Hematopoietic multipotent progenitor cell treated with erythropoietin and hydrocortisone succinate and interleukin-3 and kit ligand, for 8 days (in vitro differentiated cells): ENCODE data around the gene CARM1.
"Not testable (repeated sequence)": the region's sequence is repeated elsewhere in the genome, so short reads cannot be mapped to it uniquely, and the experiment has no call there.

Source experiments
- DNase-seq: peaks from one replicate; pipeline ENCODE4 v3.0.0-alpha.2; 2015

The CARM1 gene

GRCh38 chr19:10848230-10848856 is 23.0 kb upstream of the CARM1 start, which contains the start of gene C19orf38:
C19orf38 (plus strand) TSS chr19:10848415; CDS start chr19:10848509, 94 bp downstream.
- DNase-seq: no peak

DNA sequence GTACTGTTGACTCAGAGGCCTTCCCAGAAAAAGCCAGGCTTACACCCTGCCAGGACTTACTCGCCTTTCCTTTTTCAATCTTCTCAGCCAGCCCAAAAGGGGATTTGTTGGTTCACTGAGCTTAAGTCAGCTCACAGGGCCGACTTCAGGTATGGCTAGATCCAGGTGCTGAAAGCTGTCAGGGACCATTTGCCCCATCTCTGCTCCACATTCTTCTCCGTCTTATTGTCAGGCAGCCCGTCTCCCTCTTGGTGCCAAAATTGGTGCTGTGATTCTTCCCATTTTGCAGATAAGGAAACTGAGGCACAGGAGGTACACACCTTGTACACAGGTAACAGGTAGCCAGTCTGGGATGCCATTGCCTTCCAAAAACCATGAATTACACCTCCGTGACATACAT is 20.7 kb upstream of the CARM1 start:
- no peak for DNase-seq

DNA sequence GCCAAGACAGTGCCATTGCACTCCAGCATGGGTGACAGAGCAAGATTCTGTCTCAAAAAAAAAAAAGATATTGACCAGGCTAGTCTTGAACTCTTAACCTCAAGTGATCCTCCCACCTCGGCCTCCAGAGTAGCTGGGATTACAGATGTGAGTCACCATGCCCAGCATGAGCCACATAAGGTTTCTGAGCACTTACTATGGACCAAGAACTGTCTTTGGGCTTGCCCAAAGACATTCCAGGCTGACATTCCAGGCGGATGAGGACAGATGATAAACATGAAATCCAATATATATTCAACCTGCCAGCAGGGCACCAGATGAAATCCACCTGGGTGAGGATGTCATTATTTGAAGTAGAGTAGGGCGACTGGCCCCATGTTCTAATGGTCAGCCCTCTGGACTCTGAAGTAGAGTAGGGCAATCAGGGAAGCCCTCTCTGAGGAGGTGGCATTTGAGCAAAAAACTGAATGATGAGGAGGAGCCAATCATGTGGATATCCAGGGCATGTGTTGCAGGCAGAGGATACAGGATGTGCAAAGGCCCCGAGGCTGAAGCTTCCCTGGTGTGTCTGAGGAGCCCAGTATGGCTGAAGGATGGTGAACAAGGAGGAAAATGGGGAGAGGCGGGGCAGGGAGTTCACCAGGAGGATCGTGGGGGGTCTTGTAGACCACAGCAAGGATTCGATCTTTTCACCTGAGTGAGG is 19.1 kb upstream of the CARM1 start:
- DNase-seq: no peak

GRCh38 chr19:10852941-10853340 is 18.4 kb upstream of the CARM1 start:
- DNase-seq: no peak

GRCh38 chr19:10854350-10855089 is 16.8 kb upstream of the CARM1 start:
- DNase-seq: no peak

- peak; percentile 62 for DNase-seq
Measured at GRCh38 chr19:10855879-10856522, 15.4 kb upstream of the CARM1 start.

DNA sequence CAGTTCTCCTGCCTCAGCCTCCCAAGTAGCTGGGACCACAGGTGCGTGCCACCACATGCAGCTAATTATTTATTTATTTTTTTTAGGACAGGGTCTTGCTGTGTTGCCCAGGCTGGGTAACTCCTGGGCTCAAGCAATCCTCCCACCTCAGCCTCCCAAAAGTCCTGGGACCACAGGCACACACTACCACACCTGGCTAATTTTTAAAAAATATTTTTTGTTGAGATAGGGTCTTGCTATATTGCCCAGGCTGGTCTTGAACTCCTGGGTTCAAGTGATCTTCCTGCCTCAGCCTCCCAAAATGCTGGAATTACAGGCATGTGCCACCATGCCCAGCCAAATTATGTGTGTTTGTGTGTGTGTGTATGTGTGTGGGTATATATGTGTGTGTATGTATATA is 14.5 kb upstream of the CARM1 start:
- DNase-seq: not testable (repeated sequence)

- DNase-seq: peak; percentile 61
Measured at GRCh38 chr19:10858204-10858828, 13.0 kb upstream of the CARM1 start.

- DNase-seq: peak; percentile 67
Measured at GRCh38 chr19:10861103-10861651, 10.2 kb upstream of the CARM1 start.

DNA sequence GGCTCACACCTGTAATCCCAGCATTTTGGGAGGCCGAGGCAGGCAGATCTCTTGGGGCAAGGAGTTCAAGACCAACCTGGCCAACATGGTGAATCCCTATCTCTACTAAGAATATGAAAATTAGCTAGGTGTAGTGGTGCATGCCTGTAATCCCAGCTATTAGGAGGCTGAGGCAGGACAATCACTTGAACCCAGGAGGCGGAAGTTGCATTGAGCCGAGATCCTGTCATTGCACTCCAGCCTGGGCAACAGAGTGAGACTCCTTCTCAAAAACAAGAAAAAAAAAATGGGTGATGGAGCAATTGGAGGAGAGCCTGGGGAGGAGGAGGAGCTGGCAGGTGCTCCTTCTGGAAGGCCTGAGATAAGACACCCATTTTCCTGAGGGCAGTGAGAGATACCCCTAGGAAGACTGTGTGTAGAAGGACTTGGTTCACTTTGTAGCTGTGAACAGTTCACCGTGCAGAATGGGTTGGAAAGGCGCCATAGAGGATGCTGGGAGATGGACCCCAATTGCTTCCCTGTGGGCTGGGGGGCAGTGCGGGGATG is 8.7 kb upstream of the CARM1 start:
- peak; percentile 51 for DNase-seq

DNA sequence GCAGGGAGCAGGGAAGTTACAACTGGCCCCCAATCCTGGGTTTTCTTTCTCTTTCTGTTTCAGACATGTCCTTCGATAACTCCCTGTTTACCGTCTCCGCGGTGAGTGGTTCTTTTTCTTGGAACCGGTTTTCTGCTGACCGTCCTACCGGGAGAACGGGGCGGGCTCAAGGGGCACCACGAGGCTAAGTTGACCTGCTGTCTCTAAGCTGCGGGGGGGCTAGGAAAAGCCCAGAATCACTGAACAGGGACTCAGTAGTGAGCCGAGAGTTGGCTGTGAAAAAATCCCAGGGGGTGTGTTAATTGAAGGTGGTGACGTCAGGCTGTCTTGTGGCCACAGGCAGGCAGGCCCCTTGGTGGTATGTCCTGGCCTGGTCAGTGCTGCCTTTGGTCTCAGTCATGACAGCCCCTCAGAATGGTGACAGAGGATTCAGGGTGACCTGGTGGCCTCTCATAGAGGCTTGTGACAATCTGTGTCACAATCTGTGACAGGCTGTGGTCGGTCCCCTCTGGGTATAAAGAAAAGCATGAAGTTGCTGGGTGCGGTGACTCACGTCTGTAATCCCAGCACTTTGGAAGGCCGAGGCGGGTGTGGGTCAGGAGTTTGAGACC is 8.1 kb upstream of the CARM1 start:
- DNase-seq: no peak

- DNase-seq: peak; percentile 82
Measured at GRCh38 chr19:10864538-10864899, 6.8 kb upstream of the CARM1 start.

- no peak for DNase-seq
Measured at GRCh38 chr19:10866495-10866894, 4.9 kb upstream of the CARM1 start.

GRCh38 chr19:10868872-10869547 is 2.3 kb upstream of the CARM1 start:
- no peak for DNase-seq

GRCh38 chr19:10869872-10870311 is 1.5 kb upstream of the CARM1 start:
- DNase-seq: not testable (repeated sequence)

DNA sequence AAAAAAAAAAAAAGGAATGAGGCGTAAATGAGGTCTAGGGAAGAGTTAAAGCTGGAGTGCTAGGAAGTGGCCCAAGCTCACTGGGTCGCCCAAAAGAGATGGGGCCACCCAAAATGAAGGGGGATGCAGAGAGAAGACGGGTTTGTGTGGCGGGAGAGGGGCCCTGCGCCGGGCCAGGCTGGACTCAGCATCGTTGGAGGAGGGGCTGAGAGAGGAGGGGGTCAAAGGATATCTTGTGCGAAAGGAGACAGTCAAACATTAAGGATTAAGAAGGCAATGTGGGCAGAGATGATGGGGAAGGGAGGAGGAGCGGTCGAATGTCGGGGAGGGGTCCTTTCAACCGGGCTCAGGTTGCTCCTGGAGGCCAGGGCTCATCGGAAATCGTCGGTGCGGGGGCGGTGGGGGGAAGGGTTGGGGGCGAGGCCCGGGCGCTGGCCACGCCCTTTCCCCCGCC is 825 bp upstream of the CARM1 start:
- no peak for DNase-seq

DNA sequence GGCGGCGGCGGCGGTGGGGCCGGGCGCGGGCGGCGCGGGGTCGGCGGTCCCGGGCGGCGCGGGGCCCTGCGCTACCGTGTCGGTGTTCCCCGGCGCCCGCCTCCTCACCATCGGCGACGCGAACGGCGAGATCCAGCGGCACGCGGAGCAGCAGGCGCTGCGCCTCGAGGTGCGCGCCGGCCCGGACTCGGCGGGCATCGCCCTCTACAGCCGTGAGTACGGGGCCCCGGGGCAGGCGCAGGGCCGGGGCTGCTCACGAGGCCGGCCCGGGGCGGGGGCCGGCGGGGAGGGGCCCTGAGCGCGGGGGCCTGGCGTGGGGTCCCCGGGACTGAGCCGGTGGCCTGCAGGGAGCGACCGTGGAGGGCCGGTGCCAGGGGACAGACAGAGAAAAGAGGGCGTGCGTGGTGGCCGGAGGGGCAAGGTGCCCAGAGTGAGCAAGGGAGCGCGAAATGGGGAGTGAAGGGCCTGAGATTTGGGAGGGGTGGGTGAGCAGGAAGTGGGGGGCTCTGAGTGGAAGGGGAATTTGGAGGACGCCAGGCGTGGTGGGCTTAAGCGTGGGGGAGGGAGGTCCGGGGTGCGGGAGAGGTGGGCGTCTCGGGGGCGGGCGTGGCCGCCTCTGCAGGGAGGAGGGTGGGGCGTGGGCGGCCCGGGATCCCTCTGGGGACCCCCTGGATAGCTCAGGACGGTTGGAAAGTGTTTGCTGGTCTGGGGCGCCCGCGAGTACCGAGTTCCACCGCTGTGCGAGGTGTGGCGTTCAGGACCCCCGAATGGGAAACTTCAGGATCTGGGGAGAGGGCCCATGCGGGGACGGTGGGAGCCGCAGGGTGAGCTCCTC is 575 bp downstream of the CARM1 start:
- DNase-seq: no peak

- no peak for DNase-seq
Measured at GRCh38 chr19:10872546-10873107, 1.3 kb downstream of the CARM1 start.

- no peak for DNase-seq
Measured at GRCh38 chr19:10874024-10874423, 2.7 kb downstream of the CARM1 start.
